GM06990 (cell line): ENCODE data around the gene PTPRA.

Source experiments
- DNase-seq: peaks from one replicate; pipeline ENCODE4 v3.0.0-alpha.2; 2011; ENCODE audit not compliant: insufficient read length; ENCODE audit errors: extremely low read depth
- H3K27me3 ChIP-seq: replicated peaks from 2 replicates; pipeline ENCODE4 v1.6.0; 2011; ENCODE audit warnings: low read length; ENCODE audit not compliant: control insufficient read depth, insufficient read depth
- H3K36me3 ChIP-seq: 2 replicates; pipeline ENCODE4 v1.5.1; 2011; ENCODE audit warnings: low read length; ENCODE audit not compliant: control insufficient read depth, insufficient read depth
- H3K4me3 ChIP-seq: replicated peaks from 2 replicates; pipeline ENCODE4 v1.5.1; 2011; ENCODE audit warnings: low read depth, mild to moderate bottlenecking, control low read depth, low read length
- TF ChIP-seq, protein P1 (sequence below): IDR thresholded peaks from 2 replicates; pipeline ENCODE4 v1.5.1; 2011; ENCODE audit warnings: low read length, control low read depth, mild to moderate bottlenecking, inconsistent platforms; ENCODE audit not compliant: insufficient read depth, poor library complexity, severe bottlenecking

The PTPRA gene

DNA sequence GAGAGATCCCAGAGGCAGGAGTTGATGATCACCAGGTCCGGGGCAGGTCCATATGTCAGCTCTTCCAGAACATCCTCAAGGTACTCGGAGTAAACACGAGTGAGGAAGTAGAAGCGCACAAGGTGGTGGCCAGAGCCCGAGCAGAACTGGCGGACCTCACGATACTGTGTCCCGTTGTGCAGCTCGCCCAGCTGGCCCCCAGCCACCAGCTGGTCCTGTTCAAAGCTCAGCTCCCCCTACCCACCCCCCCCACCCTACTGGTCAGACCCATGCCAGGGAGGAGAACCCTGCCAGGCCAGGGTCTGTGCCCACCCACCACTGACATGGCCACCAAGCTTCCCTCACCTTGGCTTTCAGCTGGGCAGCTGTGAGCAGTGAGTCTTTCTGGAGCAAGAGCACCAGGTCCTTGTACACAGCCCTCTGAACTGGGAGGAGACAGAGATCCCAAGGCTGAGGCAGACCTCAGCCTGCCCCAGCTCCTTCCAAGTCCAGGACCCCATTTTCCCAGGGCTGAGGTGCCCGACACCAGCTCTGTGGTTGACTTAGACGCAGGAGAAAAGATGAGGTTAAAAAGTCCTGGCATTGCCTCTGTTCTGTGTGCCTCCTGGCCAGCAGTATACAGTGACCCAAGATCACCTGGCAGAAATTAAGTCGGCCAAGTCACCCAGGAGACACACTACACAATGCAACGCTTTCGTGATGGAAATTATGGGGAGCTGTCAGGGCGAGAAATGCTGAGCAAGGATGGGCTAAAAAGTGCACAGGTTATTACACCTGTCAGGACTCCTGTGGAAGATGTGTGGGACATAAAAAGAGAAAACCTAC lies 34.2 kb upstream of the PTPRA start:
- Histone ChIP-seq H3K36me3 (no peaks in the 10 kb centered on the region; the same call in 1 of the 2 replicates), H3K4me3 (no peak overlapping the region), H3K27me3 (no peaks in the 10 kb centered on the region)
- no peak for DNase-seq
- TF ChIP-seq, protein P1, sequence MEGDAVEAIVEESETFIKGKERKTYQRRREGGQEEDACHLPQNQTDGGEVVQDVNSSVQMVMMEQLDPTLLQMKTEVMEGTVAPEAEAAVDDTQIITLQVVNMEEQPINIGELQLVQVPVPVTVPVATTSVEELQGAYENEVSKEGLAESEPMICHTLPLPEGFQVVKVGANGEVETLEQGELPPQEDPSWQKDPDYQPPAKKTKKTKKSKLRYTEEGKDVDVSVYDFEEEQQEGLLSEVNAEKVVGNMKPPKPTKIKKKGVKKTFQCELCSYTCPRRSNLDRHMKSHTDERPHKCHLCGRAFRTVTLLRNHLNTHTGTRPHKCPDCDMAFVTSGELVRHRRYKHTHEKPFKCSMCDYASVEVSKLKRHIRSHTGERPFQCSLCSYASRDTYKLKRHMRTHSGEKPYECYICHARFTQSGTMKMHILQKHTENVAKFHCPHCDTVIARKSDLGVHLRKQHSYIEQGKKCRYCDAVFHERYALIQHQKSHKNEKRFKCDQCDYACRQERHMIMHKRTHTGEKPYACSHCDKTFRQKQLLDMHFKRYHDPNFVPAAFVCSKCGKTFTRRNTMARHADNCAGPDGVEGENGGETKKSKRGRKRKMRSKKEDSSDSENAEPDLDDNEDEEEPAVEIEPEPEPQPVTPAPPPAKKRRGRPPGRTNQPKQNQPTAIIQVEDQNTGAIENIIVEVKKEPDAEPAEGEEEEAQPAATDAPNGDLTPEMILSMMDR, result no peak

DNA sequence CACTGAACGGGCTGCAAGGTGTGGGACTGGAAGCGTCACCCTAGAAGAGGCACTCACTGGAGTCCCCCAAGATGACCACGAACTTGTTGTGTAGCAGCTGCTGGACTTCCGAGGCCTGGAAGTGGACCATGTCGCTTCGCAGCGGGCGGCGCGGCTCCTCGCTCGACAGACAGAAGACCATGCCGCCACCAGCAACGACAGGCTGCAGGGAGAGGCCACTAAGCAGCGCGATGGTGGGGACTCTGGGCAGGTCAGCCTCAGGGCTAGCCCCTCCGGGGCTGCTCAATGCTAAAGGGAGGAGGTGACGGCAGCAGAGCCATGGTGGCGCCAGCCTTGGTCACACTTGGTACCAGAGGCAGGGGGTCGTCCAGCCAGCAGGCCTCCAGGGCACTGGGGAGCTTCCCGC lies 33.5 kb upstream of the PTPRA start:
- no peaks in the 10 kb centered on the region for H3K27me3 ChIP-seq
- H3K36me3 ChIP-seq, result no peaks in the 10 kb centered on the region; the same call in 1 of the 2 replicates
- H3K4me3 ChIP-seq, result peak overlapping the region; percentile 89
- DNase-seq, result no peak
- TF ChIP-seq, protein P1, result no peak

DNA sequence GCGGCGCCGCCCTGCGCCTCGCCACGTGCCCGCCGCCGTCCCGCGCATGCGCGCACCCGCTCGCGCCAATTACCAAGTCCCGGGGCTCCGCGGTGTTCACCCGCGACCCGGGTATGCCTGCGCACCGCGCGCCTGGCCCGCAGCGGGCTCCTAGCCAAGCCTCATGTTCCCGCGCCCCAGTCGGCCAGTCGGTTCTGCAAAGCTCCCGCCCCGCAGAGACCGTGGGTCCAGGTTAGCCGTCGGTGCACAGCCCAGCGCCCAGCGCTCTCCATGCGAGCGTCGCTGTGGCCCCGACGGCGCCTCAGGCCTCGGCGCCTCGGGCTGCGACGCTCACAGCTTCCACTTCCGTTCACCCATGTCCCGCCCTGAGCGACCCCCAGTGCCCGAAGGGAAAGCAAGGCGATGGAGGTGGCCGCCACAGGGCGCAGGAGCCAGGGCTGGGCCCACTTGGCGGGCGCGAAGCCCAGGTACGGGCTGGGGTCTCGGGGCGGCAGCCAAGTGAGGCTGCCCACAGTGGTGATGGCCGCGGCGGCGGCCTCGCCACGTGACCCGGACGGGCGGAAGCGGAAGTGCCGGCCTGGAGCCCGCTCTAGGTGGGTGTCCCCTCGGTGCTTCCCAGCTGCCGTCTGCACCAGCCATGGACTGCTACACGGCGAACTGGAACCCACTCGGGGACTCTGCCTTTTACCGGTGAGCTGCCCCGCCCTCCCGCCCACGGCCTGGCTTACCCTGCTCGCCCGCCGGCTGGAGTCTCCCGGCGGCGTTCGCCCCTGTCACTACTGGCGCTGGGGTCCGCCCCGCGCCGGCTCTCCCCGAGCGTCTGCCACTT lies 32.9 kb upstream of the PTPRA start, which contains the start of the genes PCED1A and VPS16:
Gene PCED1A (minus strand): TSS at position 518 of the 829 bp plus-strand sequence. CDS start 743 bp downstream, outside the sequence.
Gene VPS16 (plus strand): TSS at position 608 of the 829 bp plus-strand sequence. CDS start 30 bp downstream, at position 638.
- no peaks in the 10 kb centered on the region for H3K27me3 ChIP-seq
- TF ChIP-seq, protein P1, result no peak
- peak; percentile 94 for DNase-seq
- peak within 1 kb of the TSS; percentile 89 for H3K4me3 ChIP-seq
- no peaks in the 10 kb centered on the region for H3K36me3 ChIP-seq

DNA sequence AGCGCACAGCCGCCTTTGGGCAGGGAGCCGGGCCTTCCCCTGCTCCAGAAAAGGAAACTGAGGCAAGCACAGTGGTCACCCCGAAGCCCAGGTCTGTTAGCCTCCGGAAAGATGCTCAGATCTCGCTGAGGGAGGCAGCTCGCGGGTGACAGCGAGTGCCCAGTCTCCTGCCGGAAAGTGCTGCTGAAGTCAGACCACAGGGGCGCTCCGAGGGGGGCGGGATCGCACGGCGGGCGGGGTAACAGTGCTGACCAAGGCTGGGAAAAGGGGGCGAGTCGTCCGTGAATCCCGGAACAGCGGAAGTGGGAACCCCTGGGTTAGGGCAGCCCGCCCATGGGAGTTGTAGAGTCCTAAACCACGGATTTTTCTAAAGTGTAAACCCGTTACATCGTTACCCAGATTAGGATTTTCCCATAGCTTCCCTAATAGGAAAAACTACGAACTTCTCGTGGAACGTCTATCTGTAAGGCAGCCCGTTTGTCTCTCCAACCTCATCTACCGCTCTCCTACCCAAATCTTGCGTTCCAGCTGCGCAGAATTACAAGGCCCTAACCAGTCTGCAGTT lies 32.2 kb upstream of the PTPRA start:
- Histone ChIP-seq H3K36me3 (no peaks in the 10 kb centered on the region), H3K4me3 (peak overlapping the region; percentile 89), H3K27me3 (no peaks in the 10 kb centered on the region)
- TF ChIP-seq, protein P1, result no peak
- peak; percentile 62 for DNase-seq

DNA sequence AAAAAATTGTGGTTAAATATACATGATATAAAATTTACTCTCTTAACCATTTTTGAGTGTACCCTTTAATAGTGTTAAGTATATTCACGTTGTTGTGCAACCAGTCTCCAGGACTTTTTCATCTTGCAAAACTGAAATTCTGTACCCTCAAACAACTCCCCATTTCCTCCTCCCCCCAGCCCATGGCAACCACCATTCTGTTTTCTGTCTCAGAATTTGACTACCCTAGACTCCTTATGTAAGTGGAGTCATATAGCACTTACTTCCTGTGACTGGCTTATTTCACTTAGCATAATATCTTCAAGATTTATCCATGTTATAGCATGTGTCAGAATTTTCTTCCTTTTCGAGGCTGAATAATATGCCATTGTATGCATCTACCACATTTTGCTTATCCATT lies 27.7 kb upstream of the PTPRA start:
- TF ChIP-seq, protein P1, result no peak
- no peak for DNase-seq
- Histone ChIP-seq H3K27me3 (no peaks in the 10 kb centered on the region), H3K4me3 (no peak overlapping the region), H3K36me3 (no peaks in the 10 kb centered on the region)
